Endothelial cell of umbilical vein (primary cell): ENCODE results near the gene PLEKHB2.

Source experiments
- CTCF ChIP-seq, 2 donors: IDR thresholded peaks; 1 replicate in 1 of 2; 2 replicates in 1 of 2; pipeline ENCODE4 v1.5.1; 2011; ENCODE audit warnings: low read length in 2 of 2, mild to moderate bottlenecking in 2 of 2, moderate library complexity in 2 of 2, control low read depth in 1 of 2, inconsistent platforms in 1 of 2, low read depth in 1 of 2; ENCODE audit not compliant: insufficient read depth in 1 of 2; ENCODE audit errors: extremely low read depth in 1 of 2
- EZH2 ChIP-seq: IDR thresholded peaks from 2 replicates; pipeline ENCODE4 v1.6.1; 2012; ENCODE audit warnings: borderline replicate concordance, low read depth, mild to moderate bottlenecking, moderate library complexity, low read length, inconsistent platforms; ENCODE audit not compliant: severe bottlenecking
- JUN ChIP-seq: IDR thresholded peaks from 2 replicates; pipeline ENCODE4 v1.6.1; 2011; ENCODE audit warnings: borderline replicate concordance, low read depth; ENCODE audit not compliant: insufficient read length, insufficient read depth
- MAX ChIP-seq: IDR thresholded peaks from 2 replicates; pipeline ENCODE4 v1.6.1; 2011; ENCODE audit not compliant: insufficient read depth, insufficient read length
- MYC ChIP-seq: IDR thresholded peaks from one replicate; pipeline ENCODE4 v1.6.1; 2011; ENCODE audit warnings: mild to moderate bottlenecking, low read depth, low read length
- POLR2A ChIP-seq: IDR thresholded peaks from 2 replicates; pipeline ENCODE4 v1.6.1; 2012; ENCODE audit warnings: low read depth, mild to moderate bottlenecking, control low read depth, low read length
- POLR2AphosphoS5 ChIP-seq: IDR thresholded peaks from 2 replicates; pipeline ENCODE4 v1.6.1; 2012; ENCODE audit warnings: low read depth, mild to moderate bottlenecking, control low read depth, low read length, moderate library complexity; ENCODE audit not compliant: insufficient read depth

GRCh38 chr2:131143803-131144202 is 38.7 kb downstream of the PLEKHB2 start:
- TF ChIP-seq POLR2A = no peak
- TF ChIP-seq CTCF (IDR thresholded peaks at IDR 0.05; ENCODE audit: extremely low read depth in 1 of 2, insufficient read depth in 1 of 2, low read depth in 1 of 2, low read length in 2 of 2) = no peak
- no peak for TF ChIP-seq JUN
- no peak for TF ChIP-seq MYC
- TF ChIP-seq MAX = no peak
- no peak for TF ChIP-seq POLR2AphosphoS5
- no peak for TF ChIP-seq EZH2
